Neural progenitor cell (in vitro differentiated cells): ENCODE measurements around the gene MEF2D. TPM values are rescaled to one million over a fixed set of nuclear protein-coding genes. Genes with fewer than 3 reads are reported as not detected.

ENCODE experiments used
- DNase-seq: peaks from one replicate; pipeline ENCODE4 v3.0.0-alpha.2; 2016; ENCODE audit warnings: low spot score
- H2AFZ ChIP-seq: fragments of 200-600 bp; sonication (generic); replicated peaks from 2 replicates; pipeline ENCODE4 v1.6.1; 2016; ENCODE audit warnings: antibody characterized with exemption
- H3F3A ChIP-seq: fragments of 200-600 bp; sonication (generic); 2 replicates; pipeline ENCODE4 v1.6.1; 2016; ENCODE audit warnings: antibody characterized with exemption, low read depth
- H3K27ac ChIP-seq: fragments of 200-600 bp; sonication (generic); 2 replicates; pipeline ENCODE4 v1.5.1; 2016; ENCODE audit warnings: mild to moderate bottlenecking
- H3K27me3 ChIP-seq: fragments of 200-600 bp; sonication (generic); 2 replicates; pipeline ENCODE4 v1.6.1; 2016; ENCODE audit warnings: mild to moderate bottlenecking, moderate library complexity
- H3K36me3 ChIP-seq: fragments of 200-600 bp; sonication (generic); 2 replicates; pipeline ENCODE4 v1.5.1; 2016
- H3K4me1 ChIP-seq: fragments of 200-600 bp; sonication (generic); 2 replicates; pipeline ENCODE4 v1.6.1; 2016; ENCODE audit warnings: mixed run types
- H3K4me2 ChIP-seq: fragments of 200-600 bp; sonication (generic); 2 replicates; pipeline ENCODE4 v1.6.1; 2016
- H3K4me3 ChIP-seq: fragments of 200-600 bp; sonication (generic); 2 replicates; pipeline ENCODE4 v1.5.1; 2016
- H3K79me2 ChIP-seq: fragments of 200-600 bp; sonication (generic); 2 replicates; pipeline ENCODE4 v1.6.1; 2016; ENCODE audit warnings: low read depth
- H3K9ac ChIP-seq: fragments of 200-600 bp; sonication (generic); 2 replicates; pipeline ENCODE4 v1.6.1; 2016
- H3K9me3 ChIP-seq: fragments of 200-600 bp; sonication (generic); 2 replicates; pipeline ENCODE4 v1.5.1; 2016; ENCODE audit warnings: low read depth
- H4K20me1 ChIP-seq: fragments of 200-600 bp; sonication (generic); 2 replicates; pipeline ENCODE4 v1.6.1; 2016; ENCODE audit warnings: low read depth
- H3K27ac Mint-ChIP-seq: 3 replicates; pipeline ENCODE4 v1.8.0; 2021; ENCODE audit warnings: mixed read lengths
- H3K27me3 Mint-ChIP-seq: 2 replicates; pipeline ENCODE4 v1.8.0; 2022; ENCODE audit warnings: low read depth, mild to moderate bottlenecking, inconsistent platforms, moderate library complexity, mixed read lengths; ENCODE audit not compliant: insufficient read depth
- H3K36me3 Mint-ChIP-seq: 3 replicates; pipeline ENCODE4 v1.8.0; 2021; ENCODE audit warnings: mixed read lengths
- H3K4me1 Mint-ChIP-seq: 3 replicates; pipeline ENCODE4 v1.8.0; 2021; ENCODE audit warnings: mixed read lengths
- H3K4me3 Mint-ChIP-seq: 3 replicates; pipeline ENCODE4 v1.8.0; 2021; ENCODE audit warnings: mild to moderate bottlenecking, moderate library complexity, mixed read lengths
- H3K9me3 Mint-ChIP-seq: 3 replicates; pipeline ENCODE4 v1.8.0; 2020; ENCODE audit warnings: mixed read lengths
- EZH2 ChIP-seq: fragments of 200-600 bp; sonication (generic); IDR thresholded peaks from 2 replicates; pipeline ENCODE4 v1.6.1; 2017; ENCODE audit warnings: antibody characterized with exemption, mild to moderate bottlenecking, moderate library complexity
- EZH2phosphoT487 ChIP-seq: fragments of 200-600 bp; sonication (generic); IDR thresholded peaks from 2 replicates; pipeline ENCODE4 v1.6.1; 2017; ENCODE audit warnings: antibody characterized with exemption
- total RNA-seq: library from RNA; depleted of rRNA; stranded (reverse); fragments of >200 nt; gene quantifications from 2 replicates; pipeline ENCODE4 v1.2.3, GENCODE V29; 2015; ENCODE audit warnings: low replicate concordance
- TF ChIP-seq, protein P1 (sequence below): fragments of 200-600 bp; sonication (generic); IDR thresholded peaks from 2 replicates; pipeline ENCODE4 v1.5.1; 2017; ENCODE audit warnings: antibody characterized with exemption, mild to moderate bottlenecking

MEF2D gene
- total RNA-seq, 1 donor from 2014 or later = 1.8 TPM

DNA sequence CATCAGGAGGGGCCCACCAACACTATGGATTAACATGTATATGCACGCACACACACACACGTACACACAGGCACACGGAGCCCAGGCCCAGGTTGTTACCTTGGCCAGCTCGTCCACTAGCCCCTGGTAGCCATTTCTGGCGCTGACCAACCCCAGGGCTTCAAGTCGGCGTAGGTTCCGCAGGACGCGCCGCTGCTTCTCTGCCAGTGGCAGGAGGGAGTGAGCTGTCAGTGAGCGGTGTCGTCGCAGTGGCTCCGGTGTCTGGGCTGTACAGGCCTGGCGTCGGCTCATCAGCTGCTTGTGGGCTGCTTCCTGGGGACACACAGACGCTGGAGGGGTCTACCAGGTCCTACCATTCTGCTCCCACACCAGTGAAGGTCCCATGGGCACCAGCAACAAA lies 29.4 kb upstream of the MEF2D start:
- Histone ChIP-seq H3K4me1 (no peaks in the 10 kb centered on the region), H3K4me2 (no peak overlapping the region), H4K20me1 (no peaks in the 10 kb centered on the region), H3K4me3 (no peak overlapping the region), H3K79me2 (no peaks in the 10 kb centered on the region), H3F3A (no peaks in the 10 kb centered on the region), H2AFZ (no peak overlapping the region), H3K36me3 (no peaks in the 10 kb centered on the region), H3K27me3 (no peaks in the 10 kb centered on the region), H3K9me3 (no peaks in the 10 kb centered on the region), H3K27ac (no peak overlapping the region), H3K9ac (no peak overlapping the region)
- peaks cover 6% of the 10 kb centered on the region for H3K4me1 Mint-ChIP-seq
- no peak overlapping the region for H3K4me3 Mint-ChIP-seq
- TF ChIP-seq EZH2 (no peak), EZH2phosphoT487 (no peak)
- TF ChIP-seq, protein P1, sequence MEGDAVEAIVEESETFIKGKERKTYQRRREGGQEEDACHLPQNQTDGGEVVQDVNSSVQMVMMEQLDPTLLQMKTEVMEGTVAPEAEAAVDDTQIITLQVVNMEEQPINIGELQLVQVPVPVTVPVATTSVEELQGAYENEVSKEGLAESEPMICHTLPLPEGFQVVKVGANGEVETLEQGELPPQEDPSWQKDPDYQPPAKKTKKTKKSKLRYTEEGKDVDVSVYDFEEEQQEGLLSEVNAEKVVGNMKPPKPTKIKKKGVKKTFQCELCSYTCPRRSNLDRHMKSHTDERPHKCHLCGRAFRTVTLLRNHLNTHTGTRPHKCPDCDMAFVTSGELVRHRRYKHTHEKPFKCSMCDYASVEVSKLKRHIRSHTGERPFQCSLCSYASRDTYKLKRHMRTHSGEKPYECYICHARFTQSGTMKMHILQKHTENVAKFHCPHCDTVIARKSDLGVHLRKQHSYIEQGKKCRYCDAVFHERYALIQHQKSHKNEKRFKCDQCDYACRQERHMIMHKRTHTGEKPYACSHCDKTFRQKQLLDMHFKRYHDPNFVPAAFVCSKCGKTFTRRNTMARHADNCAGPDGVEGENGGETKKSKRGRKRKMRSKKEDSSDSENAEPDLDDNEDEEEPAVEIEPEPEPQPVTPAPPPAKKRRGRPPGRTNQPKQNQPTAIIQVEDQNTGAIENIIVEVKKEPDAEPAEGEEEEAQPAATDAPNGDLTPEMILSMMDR = no peak
- peaks cover 41% of the 10 kb centered on the region for H3K36me3 Mint-ChIP-seq
- no peak overlapping the region for H3K27ac Mint-ChIP-seq
- peaks cover 4% of the 10 kb centered on the region for H3K27me3 Mint-ChIP-seq
- no peak for DNase-seq
- no peaks in the 10 kb centered on the region for H3K9me3 Mint-ChIP-seq

DNA sequence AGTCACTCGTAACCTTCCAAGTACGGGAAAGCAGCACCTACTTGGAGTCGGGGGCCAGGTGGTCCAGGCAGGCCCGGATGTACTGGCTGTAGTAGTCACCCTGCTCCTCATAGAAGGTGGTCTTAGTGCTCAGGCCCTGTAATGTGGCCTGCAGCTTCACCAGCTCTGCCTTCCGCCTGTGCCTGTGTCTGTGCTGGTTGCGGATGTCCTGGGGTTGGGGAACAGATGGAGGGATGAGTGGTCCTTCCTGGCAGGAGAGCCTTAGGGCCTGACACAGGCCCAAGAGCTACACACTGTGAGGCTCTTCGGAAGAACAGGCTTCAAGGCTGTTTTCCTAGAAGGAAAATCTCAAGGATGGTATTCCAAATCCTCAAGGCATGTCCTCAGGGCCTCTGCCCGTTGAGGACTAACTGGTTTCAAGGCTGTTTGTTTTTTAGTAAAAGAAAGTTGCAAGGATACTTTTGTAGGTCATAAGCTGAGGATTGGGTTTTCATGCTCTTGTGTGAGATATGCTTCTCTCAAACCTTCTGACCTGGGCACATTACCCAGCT lies 28.4 kb upstream of the MEF2D start:
- peaks cover 4% of the 10 kb centered on the region for H3K27me3 Mint-ChIP-seq
- Histone ChIP-seq H3K27ac (no peak overlapping the region), H4K20me1 (no peaks in the 10 kb centered on the region), H3K9ac (no peak overlapping the region), H2AFZ (no peak overlapping the region), H3K36me3 (no peaks in the 10 kb centered on the region), H3K9me3 (no peaks in the 10 kb centered on the region), H3K4me1 (no peaks in the 10 kb centered on the region), H3K4me3 (no peak overlapping the region), H3F3A (no peaks in the 10 kb centered on the region), H3K79me2 (no peaks in the 10 kb centered on the region), H3K4me2 (no peak overlapping the region), H3K27me3 (no peaks in the 10 kb centered on the region)
- no peak overlapping the region for H3K27ac Mint-ChIP-seq
- H3K4me1 Mint-ChIP-seq = peaks cover 6% of the 10 kb centered on the region
- H3K4me3 Mint-ChIP-seq = no peak overlapping the region
- no peak for TF ChIP-seq EZH2phosphoT487
- TF ChIP-seq, protein P1 = no peak
- TF ChIP-seq EZH2 = no peak
- H3K9me3 Mint-ChIP-seq = no peaks in the 10 kb centered on the region
- H3K36me3 Mint-ChIP-seq = peaks cover 43% of the 10 kb centered on the region
- no peak for DNase-seq

DNA sequence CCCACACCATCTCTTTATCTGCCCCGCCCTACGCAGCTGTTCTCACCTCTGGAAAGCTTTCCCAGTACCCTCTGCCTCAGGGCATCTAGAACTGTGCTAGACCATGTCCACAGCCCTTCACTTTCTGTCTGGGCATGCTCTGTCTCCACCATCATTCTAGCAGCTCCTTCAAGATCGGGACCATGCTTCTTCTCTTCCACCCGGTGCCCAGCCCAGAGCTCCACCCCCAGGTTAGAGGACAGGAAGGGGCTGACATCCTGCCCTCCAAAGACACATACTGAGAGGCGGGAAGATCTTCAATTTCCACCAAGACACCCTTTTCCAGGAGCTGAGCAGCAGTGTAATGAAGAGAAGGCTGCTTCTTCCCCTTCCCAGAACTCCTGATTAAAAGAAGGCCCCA lies 27.7 kb upstream of the MEF2D start:
- Mint-ChIP-seq H3K27me3 (peaks cover 4% of the 10 kb centered on the region), H3K27ac (no peak overlapping the region), H3K4me3 (no peak overlapping the region), H3K36me3 (peaks cover 39% of the 10 kb centered on the region), H3K4me1 (peaks cover 6% of the 10 kb centered on the region), H3K9me3 (no peaks in the 10 kb centered on the region)
- Histone ChIP-seq H3K4me1 (no peaks in the 10 kb centered on the region), H2AFZ (no peak overlapping the region), H3K36me3 (no peaks in the 10 kb centered on the region), H3K4me2 (no peak overlapping the region), H4K20me1 (no peaks in the 10 kb centered on the region), H3K27ac (no peak overlapping the region), H3F3A (no peaks in the 10 kb centered on the region), H3K79me2 (no peaks in the 10 kb centered on the region), H3K4me3 (no peak overlapping the region), H3K9me3 (no peaks in the 10 kb centered on the region), H3K27me3 (no peaks in the 10 kb centered on the region), H3K9ac (no peak overlapping the region)
- no peak for TF ChIP-seq EZH2phosphoT487
- no peak for DNase-seq

DNA sequence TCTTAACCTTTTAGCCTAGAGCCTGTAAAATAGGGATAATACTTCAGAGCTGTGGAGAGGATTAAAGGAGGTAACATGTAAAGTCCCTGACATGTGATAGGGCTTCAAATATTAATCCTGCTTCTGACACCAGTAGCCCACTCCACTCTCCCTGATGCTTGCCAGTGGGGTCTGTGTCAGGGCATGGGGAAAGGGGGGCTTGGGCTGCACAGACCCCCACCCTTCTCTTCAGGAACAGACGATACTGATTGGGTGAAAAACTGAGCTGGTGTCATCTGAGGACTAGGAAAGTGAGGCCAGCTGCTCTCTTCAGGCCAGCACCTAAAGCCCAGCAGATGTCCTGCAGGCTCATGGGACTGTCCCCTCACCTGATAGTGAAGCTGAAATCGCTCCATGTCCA lies 27.0 kb upstream of the MEF2D start:
- Mint-ChIP-seq H3K36me3 (peaks cover 38% of the 10 kb centered on the region), H3K27me3 (peaks cover 4% of the 10 kb centered on the region), H3K9me3 (no peaks in the 10 kb centered on the region), H3K4me3 (no peak overlapping the region), H3K27ac (no peak overlapping the region), H3K4me1 (peaks cover 6% of the 10 kb centered on the region)
- Histone ChIP-seq H3K9me3 (no peaks in the 10 kb centered on the region), H3K4me3 (no peak overlapping the region), H2AFZ (no peak overlapping the region), H3K27ac (no peak overlapping the region), H3K27me3 (no peaks in the 10 kb centered on the region), H3K9ac (no peak overlapping the region), H3K4me2 (no peak overlapping the region), H3K4me1 (no peaks in the 10 kb centered on the region), H3K79me2 (no peaks in the 10 kb centered on the region), H3F3A (no peaks in the 10 kb centered on the region), H3K36me3 (no peaks in the 10 kb centered on the region), H4K20me1 (no peaks in the 10 kb centered on the region)
- no peak for DNase-seq
- TF ChIP-seq EZH2phosphoT487 = no peak
- TF ChIP-seq, protein P1 = no peak
- no peak for TF ChIP-seq EZH2
